Transverse colon (tissue), 4 donors: ENCODE measurements around the gene ZNF333. TPM values are rescaled to one million over a fixed set of nuclear protein-coding genes. Genes with fewer than 3 reads are reported as not detected.

Source experiments
- DNase-seq: peaks from one replicate; pipeline ENCODE4 v3.0.0-alpha.2; 2019
- H3K27ac ChIP-seq, 4 donors: fragments of 200-600 bp; sonication (generic); 2 replicates each; pipeline ENCODE4 v1.5.1; 2016 to 2018; ENCODE audit warnings: inconsistent platforms in 4 of 4
- H3K27me3 ChIP-seq: fragments of 200-600 bp; sonication (generic); 2 replicates; pipeline ENCODE4 v1.5.1; 2017; ENCODE audit warnings: inconsistent platforms
- H3K36me3 ChIP-seq, 4 donors: fragments of 200-600 bp; sonication (generic); 2 replicates each; pipeline ENCODE4 v1.5.1; 2017 to 2019; ENCODE audit warnings: inconsistent platforms in 4 of 4
- H3K4me1 ChIP-seq, 4 donors: fragments of 200-600 bp; sonication (generic); 2 replicates each; pipeline ENCODE4 v1.5.1; 2017 to 2020; ENCODE audit warnings: inconsistent platforms in 4 of 4
- H3K4me3 ChIP-seq, 4 donors: fragments of 200-600 bp; sonication (generic); 1 replicate in 1 of 4; 2 replicates in 3 of 4; pipeline versions ENCODE4 v1.5.1 to v1.6.1; 2017 to 2019; ENCODE audit warnings: inconsistent platforms in 4 of 4
- H3K9me3 ChIP-seq, 2 donors: fragments of 200-600 bp; sonication (generic); 2 replicates each; pipeline ENCODE4 v1.5.1; 2017 to 2019; ENCODE audit warnings: inconsistent platforms in 2 of 2
- CTCF ChIP-seq, 5 experiments: fragments of 200-600 bp in 3 of 5; fragments of 450-650 bp in 2 of 5; sonication (generic) in 3 of 5; IDR thresholded peaks; 1 replicate in 2 of 5; 2 replicates in 3 of 5; pipeline ENCODE4 v1.5.1; 2016 to 2017; ENCODE audit warnings: antibody characterized with exemption in 5 of 5, inconsistent platforms in 3 of 5, mild to moderate bottlenecking in 2 of 5, moderate library complexity in 1 of 5
- EP300 ChIP-seq: sonication (generic); formaldehyde crosslinking; IDR thresholded peaks from one replicate; pipeline ENCODE4 v1.6.1; 2017; ENCODE audit warnings: antibody characterized with exemption, low read depth
- POLR2A ChIP-seq: fragments of 450-650 bp; IDR thresholded peaks from one replicate; pipeline ENCODE4 v1.6.1; 2016; ENCODE audit warnings: antibody characterized with exemption, mild to moderate bottlenecking, moderate library complexity
- POLR2AphosphoS5 ChIP-seq, 3 donors: sonication (generic); formaldehyde crosslinking; IDR thresholded peaks; one replicate each; pipeline ENCODE4 v1.6.1; 2016; ENCODE audit warnings: antibody characterized with exemption in 3 of 3
- WGBS, 2 donors: methylation state at CpG; one replicate each; pipeline ENCODE4 v1.1.5; 2018; ENCODE audit warnings: low coverage in 1 of 2; 5-methylcytosine and 5-hydroxymethylcytosine counted together
- in situ Hi-C, 4 donors: fragments of 200-750 bp; cut with MboI; loops; one replicate each; pipeline versions ENCODE4 v1.15.0 to v1.15.1; 2017; ENCODE audit warnings: low sequenced_read_pairs in 3 of 4, low pct_ligation_motif_present in 1 of 4, low pct_unique_long_range_greater_than_20kb in 1 of 4
- intact Hi-C: fragments of 100-400 bp; cut with DNase I; formaldehyde crosslinking; loops from one replicate; pipeline ENCODE4 v1.15.1; 2023; ENCODE audit warnings: low total_unique reads
- total RNA-seq, 4 donors: library from RNA; depleted of rRNA; stranded (reverse); fragments of >200 nt; gene quantifications; one replicate each; pipeline ENCODE4 v1.1.0, GENCODE V29; 2016

ZNF333 gene
- total RNA-seq, 4 donors from 2014 or later, result 10.1 to 31.4 (median 16.1) TPM

DNA sequence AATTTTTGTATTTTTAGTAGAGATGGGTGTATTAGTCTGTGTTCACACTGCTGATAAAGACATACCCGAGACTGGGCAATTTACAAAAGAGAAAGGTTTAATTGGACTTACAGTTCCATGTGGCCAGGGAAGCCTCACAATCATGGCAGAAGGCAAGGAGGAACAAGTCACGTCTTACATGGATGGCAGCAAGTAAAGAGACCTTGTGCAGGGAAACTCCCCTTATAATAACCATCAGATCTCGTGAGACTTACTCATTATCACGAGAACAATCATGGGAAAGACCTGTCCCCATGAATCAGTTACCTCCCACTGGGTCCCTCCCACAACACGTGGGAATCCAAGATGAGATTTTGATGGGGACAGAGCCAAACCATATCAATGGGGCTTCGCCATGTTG lies 14.6 kb downstream of the ZNF333 start:
- no peak for DNase-seq
- 91 to 100% methylated on average over 2 to 6 of the region's 6 CpGs for WGBS, 2 donors
- Histone ChIP-seq H3K36me3 (peaks cover 0 to 77% (median 30%) of the 10 kb centered on the region in 4 donors), H3K27ac (no peak overlapping the region), H3K4me1 (no peaks in the 10 kb centered on the region), H3K27me3 (no peaks in the 10 kb centered on the region), H3K4me3 (no peak overlapping the region), H3K9me3 (no peaks in the 10 kb centered on the region)
- intact Hi-C loops, result no loop called here
- in situ Hi-C loops, result no loop called here
- TF ChIP-seq POLR2AphosphoS5 (IDR thresholded peaks at IDR 0.05), result no peak
- no peak for TF ChIP-seq CTCF (IDR thresholded peaks at IDR 0.05)
- TF ChIP-seq EP300, result no peak
- TF ChIP-seq POLR2A, result no peak

DNA sequence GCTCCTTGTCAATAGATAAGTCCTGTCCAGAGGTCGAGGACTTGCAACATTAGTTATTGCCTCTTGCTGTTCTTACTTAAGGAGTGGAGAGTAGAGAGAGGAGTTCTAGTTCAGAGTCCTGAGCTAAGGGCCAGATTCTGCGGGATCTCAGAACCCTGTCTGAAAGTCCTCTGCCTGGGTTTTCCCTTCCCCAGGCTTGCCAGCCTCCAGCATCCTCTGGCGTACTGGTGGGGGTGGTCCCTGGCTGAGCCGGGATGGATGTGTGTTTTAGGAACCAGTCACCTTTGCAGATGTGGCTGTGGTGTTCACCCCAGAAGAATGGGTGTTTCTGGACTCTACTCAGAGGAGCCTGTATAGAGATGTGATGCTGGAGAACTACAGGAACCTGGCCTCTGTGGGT lies 26.0 kb downstream of the ZNF333 start:
- Histone ChIP-seq H3K4me1 (no peaks in the 10 kb centered on the region), H3K9me3 (peaks cover 49 to 51% of the 10 kb centered on the region in 2 donors), H3K27me3 (no peaks in the 10 kb centered on the region), H3K4me3 (no peak overlapping the region), H3K36me3 (peaks cover 6 to 74% (median 42%) of the 10 kb centered on the region in 4 donors), H3K27ac (no peak overlapping the region)
- no peak for DNase-seq
- 96 to 100% methylated on average over 1 to 4 of the region's 4 CpGs for WGBS, 2 donors
- no peak for TF ChIP-seq EP300
- no peak for TF ChIP-seq CTCF (IDR thresholded peaks at IDR 0.05)
- TF ChIP-seq POLR2AphosphoS5 (IDR thresholded peaks at IDR 0.05), result no peak
- TF ChIP-seq POLR2A, result no peak
- intact Hi-C loops (no loop called here), in situ Hi-C loops (no loop called here)

GRCh38 chr19:14718522-14719116 lies 28.8 kb downstream of the ZNF333 start:
- H3K4me1 ChIP-seq, result no peaks in the 10 kb centered on the region
- H3K4me3 ChIP-seq, result no peak overlapping the region
- peaks cover 68 to 79% of the 10 kb centered on the region in 2 donors for H3K9me3 ChIP-seq
- no peak for DNase-seq
- 80 to 96% methylated on average over 1 to 18 of the region's 18 CpGs for whole genome bisulfite sequencing, 2 donors
- peaks cover 6 to 84% (median 43%) of the 10 kb centered on the region in 4 donors for H3K36me3 ChIP-seq
- H3K27ac ChIP-seq, result no peak overlapping the region
- no peaks in the 10 kb centered on the region for H3K27me3 ChIP-seq
- in situ Hi-C loops (no loop called here), intact Hi-C loops (no loop called here)
- no peak for TF ChIP-seq CTCF (IDR thresholded peaks at IDR 0.05)
- no peak for TF ChIP-seq POLR2A
- no peak for TF ChIP-seq POLR2AphosphoS5 (IDR thresholded peaks at IDR 0.05)
- TF ChIP-seq EP300, result no peak

GRCh38 chr19:14719162-14719561 lies 29.3 kb downstream of the ZNF333 start:
- Histone ChIP-seq H3K4me1 (no peaks in the 10 kb centered on the region), H3K9me3 (peaks cover 68 to 84% of the 10 kb centered on the region in 2 donors), H3K4me3 (no peak overlapping the region), H3K27ac (no peak overlapping the region), H3K36me3 (peaks cover 6 to 79% (median 43%) of the 10 kb centered on the region in 4 donors), H3K27me3 (no peaks in the 10 kb centered on the region)
- intact Hi-C loops (no loop called here), in situ Hi-C loops (no loop called here)
- no peak for DNase-seq
- TF ChIP-seq EP300 (no peak), POLR2AphosphoS5 (IDR thresholded peaks at IDR 0.05) (no peak), CTCF (IDR thresholded peaks at IDR 0.05) (no peak), POLR2A (no peak)
- WGBS, 2 donors, result 92 to 96% methylated on average over 2 to 3 of the region's 3 CpGs
